RCC 7860 (cell line): ENCODE data around the gene PPP2R3B.
A peak's percentile ranks its signal among the peaks of the same experiment; 100 is the strongest.
"Not testable (repeated sequence)": the region's sequence is repeated elsewhere in the genome, so short reads cannot be mapped to it uniquely, and the experiment has no call there.

Experiments used
- DNase-seq: peaks from one replicate; pipeline ENCODE4 v3.0.0-alpha.2; 2015; ENCODE audit warnings: low spot score
- FAIRE-seq: peaks from 2 replicates; lab custom pipeline; 2012; peaks lifted over from hg19 to GRCh38; lab: Jason Lieb, UNC

PPP2R3B gene, protein sequence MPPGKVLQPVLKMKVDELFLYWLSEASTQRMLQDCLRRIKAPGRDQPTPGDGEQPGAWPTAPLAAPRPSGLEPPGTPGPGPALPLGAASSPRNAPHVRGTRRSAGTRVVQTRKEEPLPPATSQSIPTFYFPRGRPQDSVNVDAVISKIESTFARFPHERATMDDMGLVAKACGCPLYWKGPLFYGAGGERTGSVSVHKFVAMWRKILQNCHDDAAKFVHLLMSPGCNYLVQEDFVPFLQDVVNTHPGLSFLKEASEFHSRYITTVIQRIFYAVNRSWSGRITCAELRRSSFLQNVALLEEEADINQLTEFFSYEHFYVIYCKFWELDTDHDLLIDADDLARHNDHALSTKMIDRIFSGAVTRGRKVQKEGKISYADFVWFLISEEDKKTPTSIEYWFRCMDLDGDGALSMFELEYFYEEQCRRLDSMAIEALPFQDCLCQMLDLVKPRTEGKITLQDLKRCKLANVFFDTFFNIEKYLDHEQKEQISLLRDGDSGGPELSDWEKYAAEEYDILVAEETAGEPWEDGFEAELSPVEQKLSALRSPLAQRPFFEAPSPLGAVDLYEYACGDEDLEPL

DNA sequence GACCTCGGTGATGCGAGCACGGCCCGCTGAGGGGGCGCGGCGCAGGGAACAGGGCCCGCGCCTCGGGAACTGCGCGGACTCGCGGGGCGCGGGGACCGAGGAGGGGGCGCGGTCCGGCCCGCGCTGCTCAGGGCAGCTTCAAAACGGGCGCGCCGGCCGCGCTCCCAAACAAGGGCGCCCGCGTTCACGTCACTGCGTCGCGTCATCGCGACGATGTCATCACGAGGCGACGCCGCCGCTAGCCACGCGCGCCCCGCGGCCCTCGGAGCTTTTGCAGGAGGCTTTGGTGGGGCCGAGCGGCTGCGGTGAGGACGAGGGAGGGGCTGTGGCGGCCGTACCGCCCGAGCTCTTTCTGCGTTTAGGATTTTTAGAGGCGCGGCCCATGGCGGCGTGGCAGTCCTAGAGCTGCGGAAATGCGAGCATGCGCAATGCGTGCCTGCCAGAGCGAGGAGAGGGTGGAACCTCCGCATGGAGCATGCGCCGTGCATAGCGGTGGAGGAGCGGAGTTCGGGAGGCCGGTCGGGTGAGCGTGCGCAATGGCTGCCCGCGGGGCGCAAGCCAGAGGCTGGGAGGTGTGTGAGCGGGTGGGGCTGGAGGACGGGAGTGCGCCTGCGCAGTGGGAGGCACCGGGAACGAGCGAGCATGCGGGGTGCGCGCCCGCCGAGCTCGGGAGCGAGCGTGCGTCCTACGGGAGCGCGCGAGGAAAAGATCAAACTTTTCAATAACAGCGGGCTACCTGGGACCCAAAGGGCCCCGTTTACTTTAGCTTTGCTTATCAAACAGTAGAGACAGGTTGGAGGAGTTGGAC, at the start of gene PPP2R3B:
PPP2R3B (minus strand) TSS at position 140 of the 808 bp plus-strand sequence. CDS start 216 bp downstream, outside the sequence.
- DNase-seq (peak; percentile 97), FAIRE-seq (peak; percentile 83)

DNA sequence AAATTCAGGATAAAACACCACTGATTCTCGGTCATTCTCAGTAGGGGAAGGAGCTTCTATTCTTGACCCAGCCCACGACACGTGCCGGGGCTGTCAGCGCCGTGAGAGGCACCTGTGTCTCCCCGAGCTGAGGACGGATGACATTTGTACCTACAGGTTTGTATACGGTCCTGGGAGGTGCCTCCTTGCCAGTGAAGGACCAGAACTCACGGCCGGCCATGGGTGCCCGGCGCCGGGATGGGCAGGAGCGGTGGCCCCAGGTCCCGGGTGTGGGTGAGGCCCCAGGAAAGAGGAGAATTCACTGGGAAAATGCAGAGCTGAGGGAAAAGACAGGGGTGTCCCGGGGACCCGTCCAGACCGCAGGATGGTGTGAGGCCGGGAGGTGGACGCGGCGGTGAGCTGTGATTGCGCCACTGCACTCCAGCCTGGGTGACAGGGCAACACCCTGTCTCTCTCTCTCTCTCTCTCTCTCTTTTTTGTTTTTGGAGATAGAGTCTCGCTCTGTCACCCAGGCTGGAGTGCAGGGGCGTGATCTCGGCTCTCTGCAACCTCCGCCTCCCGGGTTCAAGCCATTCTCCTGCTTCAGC, 48.9 kb upstream of the PPP2R3B start:
- no peak for FAIRE-seq

GRCh38 chrX:434946-435345, 48.2 kb upstream of the PPP2R3B start:
- DNase-seq (no peak), FAIRE-seq (no peak)

More for the DNA sequence above, 48.9 kb upstream of the PPP2R3B start:
- no peak for DNase-seq

DNA sequence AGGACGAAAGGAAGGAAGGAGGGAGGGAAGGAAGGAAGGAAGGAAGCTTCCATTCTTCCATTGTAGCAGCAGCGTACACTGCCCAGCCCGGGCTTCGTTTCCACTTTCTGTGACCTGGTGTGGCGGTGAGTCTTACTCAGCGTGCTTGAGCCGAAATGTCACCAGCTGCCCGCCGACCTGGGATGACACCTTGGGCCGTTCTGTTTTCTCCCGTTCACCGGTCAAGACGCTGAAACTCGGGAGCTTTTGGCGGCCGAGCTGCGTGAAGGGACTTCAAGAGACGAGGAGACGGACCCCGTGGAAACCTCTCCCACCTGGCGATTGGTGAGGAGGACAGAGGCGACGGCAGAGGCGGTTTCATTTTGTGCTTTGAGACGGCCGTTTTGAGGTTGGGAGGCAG, 47.1 kb upstream of the PPP2R3B start:
- FAIRE-seq (no peak), DNase-seq (no peak)

GRCh38 chrX:432666-433065, 46.0 kb upstream of the PPP2R3B start:
- FAIRE-seq, DNase-seq: not testable (repeated sequence)

DNA sequence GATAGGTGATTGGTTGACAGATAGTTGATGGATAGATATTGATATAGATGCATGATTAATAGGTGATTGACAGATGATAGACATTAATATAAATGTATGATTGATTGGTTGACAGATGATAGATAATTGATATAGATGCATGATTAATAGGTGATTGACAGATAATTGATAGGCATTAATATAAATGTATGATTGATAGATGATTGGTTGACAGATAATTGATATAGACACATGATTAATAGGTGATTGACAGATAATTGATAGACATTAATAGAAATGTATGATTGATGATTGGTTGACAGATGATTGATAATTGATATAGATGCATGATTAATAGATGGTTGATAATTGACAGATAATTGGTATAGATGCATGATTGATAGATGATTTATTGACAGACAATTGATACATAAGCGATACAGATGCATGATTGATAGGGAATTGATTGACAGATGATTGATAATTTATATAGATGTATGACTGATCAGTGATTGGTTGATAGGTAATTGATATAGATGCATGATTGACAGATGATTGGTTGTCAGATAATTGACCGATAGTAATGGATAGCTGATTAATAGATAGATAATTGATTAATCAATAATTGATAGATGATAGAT, 44.9 kb upstream of the PPP2R3B start:
- FAIRE-seq (no peak), DNase-seq (no peak)

- DNase-seq = no peak
- FAIRE-seq = no peak
Measured at GRCh38 chrX:431056-431455, 44.3 kb upstream of the PPP2R3B start.

GRCh38 chrX:429266-429825, 42.6 kb upstream of the PPP2R3B start:
- DNase-seq = no peak
- no peak for FAIRE-seq

GRCh38 chrX:427812-428725, 41.4 kb upstream of the PPP2R3B start:
- no peak for FAIRE-seq
- DNase-seq = no peak

DNA sequence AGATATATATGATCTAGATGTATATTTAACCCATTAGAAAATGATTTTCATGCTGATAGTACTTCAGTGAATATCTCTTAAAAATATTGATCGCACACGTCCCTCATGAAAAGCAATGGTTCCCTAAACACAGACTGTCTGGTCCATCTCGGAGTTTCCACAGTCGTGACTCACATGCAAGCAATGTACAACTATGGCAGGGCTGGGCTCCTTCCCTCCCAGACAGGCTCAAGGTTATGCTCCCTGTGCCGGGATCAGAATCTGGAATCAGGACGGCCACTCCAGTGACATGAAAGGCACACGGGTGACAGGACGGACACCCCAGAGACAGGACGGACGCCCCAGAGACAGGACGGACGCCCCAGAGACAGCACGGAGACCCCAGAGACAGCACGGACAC, 40.2 kb upstream of the PPP2R3B start:
- FAIRE-seq (no peak), DNase-seq (no peak)

DNA sequence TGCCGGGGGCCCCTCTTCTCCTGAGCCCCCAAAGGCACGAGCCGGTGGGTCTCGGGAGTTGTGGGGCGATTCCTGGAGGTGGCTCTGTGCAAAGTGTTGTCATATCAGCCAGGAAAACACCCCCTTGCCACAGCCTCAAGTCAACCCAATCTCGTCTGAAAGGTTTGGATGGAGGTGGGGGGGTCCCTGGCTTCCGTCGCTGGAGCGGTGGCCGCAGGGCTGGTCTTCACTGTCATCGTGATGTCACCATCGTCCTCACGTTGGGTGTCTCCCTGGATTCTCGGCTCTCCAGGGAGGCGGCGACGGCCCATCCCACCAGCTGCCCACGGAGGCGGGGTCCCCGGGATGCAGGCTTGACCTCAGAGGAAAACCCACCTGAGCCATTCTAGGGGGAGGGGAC, 38.3 kb upstream of the PPP2R3B start:
- DNase-seq = no peak

GRCh38 chrX:421646-422391, 35.1 kb upstream of the PPP2R3B start:
- no peak for FAIRE-seq
- DNase-seq = no peak

More for the DNA sequence above, 38.3 kb upstream of the PPP2R3B start:
- FAIRE-seq = no peak

GRCh38 chrX:420496-421223, 34.0 kb upstream of the PPP2R3B start:
- FAIRE-seq (no peak), DNase-seq (no peak)

DNA sequence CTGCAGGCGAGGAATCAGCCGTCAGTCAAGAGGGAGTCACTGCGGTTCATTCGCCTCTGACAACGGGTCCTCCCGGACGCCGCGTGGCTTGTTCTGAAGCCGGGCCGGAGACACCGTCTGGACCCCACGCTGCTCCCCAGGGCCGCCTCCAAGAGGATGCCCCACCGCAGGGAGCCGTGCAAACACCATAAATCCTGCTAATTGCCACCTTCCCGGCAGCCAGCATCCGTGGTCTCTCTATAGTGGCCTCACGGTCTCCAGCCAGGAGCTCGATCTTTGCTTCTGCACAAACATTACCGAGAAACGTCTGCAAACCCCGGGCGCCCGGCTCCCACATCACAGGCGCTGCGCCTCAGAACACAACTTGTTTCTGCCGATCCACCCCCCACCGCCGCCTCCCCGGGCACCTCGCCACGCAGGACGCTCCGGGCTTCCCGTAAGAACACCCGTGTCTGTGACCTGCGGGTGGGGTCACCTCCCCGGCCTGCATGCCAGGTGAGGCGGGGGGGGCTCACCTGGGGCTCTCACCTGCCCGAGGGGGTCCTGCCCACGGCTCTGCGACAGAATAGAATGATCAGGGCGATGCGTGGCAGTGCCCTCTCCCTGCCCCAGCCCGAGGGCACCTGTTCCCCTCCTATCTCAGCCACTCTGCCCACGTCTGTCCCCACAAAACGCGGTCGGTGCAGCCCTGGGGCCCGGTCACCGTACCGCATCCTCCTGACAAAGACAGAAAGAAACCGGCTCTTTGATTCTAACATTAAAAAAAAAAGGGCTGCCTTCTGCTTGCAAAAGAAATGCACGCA, 32.4 kb upstream of the PPP2R3B start:
- no peak for DNase-seq
- FAIRE-seq = no peak

- not testable (repeated sequence) for FAIRE-seq, DNase-seq
Measured at GRCh38 chrX:415498-415897, 28.8 kb upstream of the PPP2R3B start.

GRCh38 chrX:413322-414201, 26.9 kb upstream of the PPP2R3B start:
- DNase-seq = no peak
- FAIRE-seq = no peak
